AG10803 (cell line): ENCODE measurements around the gene IGHMBP2.

Source experiments
- DNase-seq: peaks from one replicate; pipeline ENCODE4 v3.0.0; 2010; ENCODE audit warnings: low read depth
- H3K4me3 ChIP-seq: 2 replicates; pipeline ENCODE4 v1.5.1; 2011; ENCODE audit warnings: mild to moderate bottlenecking, low read length, control low read depth
- CTCF ChIP-seq: conservative IDR thresholded peaks from 2 replicates; pipeline ENCODE4 v1.5.1; 2011; ENCODE audit warnings: mild to moderate bottlenecking, low read length, control low read depth, inconsistent platforms

IGHMBP2 gene

GRCh38 chr11:68891351-68891948 lies 12.2 kb upstream of the IGHMBP2 start:
- no peak for DNase-seq
- peak overlapping the region; percentile 17; the same call in 1 of the 2 replicates for H3K4me3 ChIP-seq
- TF ChIP-seq CTCF, result no peak

DNA sequence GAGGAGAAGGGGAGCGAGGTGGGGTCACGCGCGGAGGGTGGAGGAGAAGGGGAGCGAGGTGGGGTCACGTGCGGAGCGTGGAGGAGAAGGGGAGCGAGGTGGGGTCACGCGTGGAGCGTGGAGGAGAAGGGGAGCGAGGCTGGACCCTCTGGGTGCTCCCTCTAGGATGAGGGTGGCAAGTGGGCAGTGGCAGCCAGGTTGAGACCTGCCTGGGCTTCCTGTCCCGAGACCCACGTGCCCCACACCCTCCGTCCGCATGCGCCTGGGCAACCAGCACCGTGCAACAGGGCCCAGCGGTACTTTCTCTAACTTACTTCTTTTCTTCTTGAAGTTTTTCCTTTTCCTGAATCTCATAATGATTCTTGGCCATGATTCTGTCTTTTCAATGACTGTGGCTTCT lies 11.1 kb upstream of the IGHMBP2 start:
- TF ChIP-seq CTCF, result no peak
- no peak overlapping the region for H3K4me3 ChIP-seq
- DNase-seq, result no peak

GRCh38 chr11:68893282-68893681 lies 10.4 kb upstream of the IGHMBP2 start:
- H3K4me3 ChIP-seq, result no peak overlapping the region
- no peak for DNase-seq
- TF ChIP-seq CTCF, result no peak

- no peak for DNase-seq
- H3K4me3 ChIP-seq, result no peak overlapping the region
- TF ChIP-seq CTCF, result no peak
These were observed 7.3 kb upstream of the IGHMBP2 start for GRCh38 chr11:68896171-68896959.

GRCh38 chr11:68897441-68897840 lies 6.2 kb upstream of the IGHMBP2 start:
- no peak for DNase-seq
- H3K4me3 ChIP-seq, result no peak overlapping the region
- no peak for TF ChIP-seq CTCF

DNA sequence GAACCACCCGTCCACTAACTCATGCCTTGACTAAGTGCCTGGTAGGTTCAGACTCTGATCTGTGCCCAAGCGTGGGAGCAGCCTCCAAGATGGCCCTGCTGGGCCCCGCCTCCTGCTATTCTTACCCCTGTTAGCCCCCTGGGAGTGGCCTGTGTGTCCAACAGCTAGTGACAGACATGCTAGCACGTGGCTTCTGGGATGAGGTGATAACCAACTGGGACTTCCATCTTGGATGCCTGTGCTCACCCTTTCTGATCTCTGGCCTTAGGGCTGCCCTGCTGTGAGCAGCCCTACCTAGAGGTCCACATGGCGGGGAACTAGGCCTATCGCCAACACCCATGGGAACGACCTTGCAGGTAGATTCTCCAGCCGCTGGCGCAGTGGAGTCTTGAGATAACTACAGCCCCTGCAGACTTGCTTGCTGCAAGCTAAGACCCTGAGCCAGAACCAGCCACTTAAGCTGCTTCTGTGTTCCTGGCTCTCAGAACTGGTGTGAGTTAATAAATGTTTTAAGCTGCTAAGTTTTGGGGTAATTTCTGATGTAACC lies 2.8 kb upstream of the IGHMBP2 start:
- no peak overlapping the region for H3K4me3 ChIP-seq
- no peak for DNase-seq
- no peak for TF ChIP-seq CTCF
